ENCODE measurements around the gene CNTNAP2.

- TF ChIP-seq POLR2A (IDR thresholded peaks at IDR 0.05) (no peak), CTCF (IDR thresholded peaks at IDR 0.05 in 4 of 5, conservative IDR thresholded peaks at IDR 0.05 in 1 of 5) (no peak)
Measured at GRCh38 chr7:147008530-147008929, 891.9 kb downstream of the CNTNAP2 start.

Measured in gastrocnemius medialis (tissue), 4 donors.